ENCODE measurements around the gene RERE.

GRCh38 chr1:8447616-8448150 lies 369.8 kb downstream of the RERE start:
- TF ChIP-seq, protein P1, sequence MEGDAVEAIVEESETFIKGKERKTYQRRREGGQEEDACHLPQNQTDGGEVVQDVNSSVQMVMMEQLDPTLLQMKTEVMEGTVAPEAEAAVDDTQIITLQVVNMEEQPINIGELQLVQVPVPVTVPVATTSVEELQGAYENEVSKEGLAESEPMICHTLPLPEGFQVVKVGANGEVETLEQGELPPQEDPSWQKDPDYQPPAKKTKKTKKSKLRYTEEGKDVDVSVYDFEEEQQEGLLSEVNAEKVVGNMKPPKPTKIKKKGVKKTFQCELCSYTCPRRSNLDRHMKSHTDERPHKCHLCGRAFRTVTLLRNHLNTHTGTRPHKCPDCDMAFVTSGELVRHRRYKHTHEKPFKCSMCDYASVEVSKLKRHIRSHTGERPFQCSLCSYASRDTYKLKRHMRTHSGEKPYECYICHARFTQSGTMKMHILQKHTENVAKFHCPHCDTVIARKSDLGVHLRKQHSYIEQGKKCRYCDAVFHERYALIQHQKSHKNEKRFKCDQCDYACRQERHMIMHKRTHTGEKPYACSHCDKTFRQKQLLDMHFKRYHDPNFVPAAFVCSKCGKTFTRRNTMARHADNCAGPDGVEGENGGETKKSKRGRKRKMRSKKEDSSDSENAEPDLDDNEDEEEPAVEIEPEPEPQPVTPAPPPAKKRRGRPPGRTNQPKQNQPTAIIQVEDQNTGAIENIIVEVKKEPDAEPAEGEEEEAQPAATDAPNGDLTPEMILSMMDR (IDR thresholded peaks at IDR 0.05): no peak
- no peak for TF ChIP-seq POLR2A (IDR thresholded peaks at IDR 0.05)

All from adrenal gland (tissue), 5 donors.